Measurements from ENCODE around the gene SNRPB2.

The SNRPB2 gene

DNA sequence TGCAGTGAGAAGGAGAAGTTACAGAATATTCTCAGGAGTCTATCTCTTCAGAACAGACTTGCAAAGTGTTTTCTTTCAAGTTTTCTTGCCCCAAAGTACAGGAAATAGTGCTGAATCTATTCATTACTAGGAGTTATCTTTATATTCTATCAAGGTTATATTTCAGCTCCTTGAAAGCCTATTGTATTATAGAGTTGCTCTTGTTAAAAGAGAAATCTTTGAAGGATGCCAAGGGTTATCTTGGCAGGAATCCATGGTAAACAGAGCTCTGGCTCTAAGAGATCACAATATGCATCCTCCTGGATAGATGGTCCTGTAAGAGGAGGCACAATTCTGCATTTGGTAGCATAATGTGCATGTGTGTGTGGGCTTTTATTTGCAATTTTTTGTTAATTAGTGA, 21.2 kb upstream of the SNRPB2 start:
- Histone ChIP-seq H3F3A (ENCODE audit: low read depth) (peaks cover 4% of the 10 kb centered on the region), H4K20me1 (ENCODE audit: insufficient read depth, low read length, poor library complexity, severe bottlenecking) (no peaks in the 10 kb centered on the region), H3K79me2 (ENCODE audit: insufficient read depth, low read length) (no peaks in the 10 kb centered on the region), H3K9me2 (replicated peaks; ENCODE audit: low read depth, low read length) (no peaks in the 10 kb centered on the region), H2AFZ (ENCODE audit: low read length) (no peak overlapping the region), H3K4me3 (ENCODE audit: low read length, poor library complexity, severe bottlenecking) (no peak overlapping the region), H3K9me3 (ENCODE audit: insufficient read depth, low read depth, low read length) (peaks cover 5% of the 10 kb centered on the region; the same call in 1 of the 2 replicates), H3K4me1 (ENCODE audit: insufficient read depth, low read length, poor library complexity, severe bottlenecking) (peaks cover 21% of the 10 kb centered on the region), H3K4me2 (ENCODE audit: low read depth, low read length, poor library complexity, severe bottlenecking) (peak overlapping the region; percentile 47), H3K27me3 (ENCODE audit: insufficient read depth, low read length, poor library complexity, severe bottlenecking) (peaks cover 33% of the 10 kb centered on the region), H3K9ac (ENCODE audit: low read depth, low read length, poor library complexity, severe bottlenecking) (no peak overlapping the region), H3K36me3 (ENCODE audit: insufficient read depth, low read length) (no peaks in the 10 kb centered on the region)
- TF ChIP-seq EZH2phosphoT487 (IDR thresholded peaks at IDR 0.05; ENCODE audit: borderline replicate concordance), result no peak
- TF ChIP-seq, protein P1, sequence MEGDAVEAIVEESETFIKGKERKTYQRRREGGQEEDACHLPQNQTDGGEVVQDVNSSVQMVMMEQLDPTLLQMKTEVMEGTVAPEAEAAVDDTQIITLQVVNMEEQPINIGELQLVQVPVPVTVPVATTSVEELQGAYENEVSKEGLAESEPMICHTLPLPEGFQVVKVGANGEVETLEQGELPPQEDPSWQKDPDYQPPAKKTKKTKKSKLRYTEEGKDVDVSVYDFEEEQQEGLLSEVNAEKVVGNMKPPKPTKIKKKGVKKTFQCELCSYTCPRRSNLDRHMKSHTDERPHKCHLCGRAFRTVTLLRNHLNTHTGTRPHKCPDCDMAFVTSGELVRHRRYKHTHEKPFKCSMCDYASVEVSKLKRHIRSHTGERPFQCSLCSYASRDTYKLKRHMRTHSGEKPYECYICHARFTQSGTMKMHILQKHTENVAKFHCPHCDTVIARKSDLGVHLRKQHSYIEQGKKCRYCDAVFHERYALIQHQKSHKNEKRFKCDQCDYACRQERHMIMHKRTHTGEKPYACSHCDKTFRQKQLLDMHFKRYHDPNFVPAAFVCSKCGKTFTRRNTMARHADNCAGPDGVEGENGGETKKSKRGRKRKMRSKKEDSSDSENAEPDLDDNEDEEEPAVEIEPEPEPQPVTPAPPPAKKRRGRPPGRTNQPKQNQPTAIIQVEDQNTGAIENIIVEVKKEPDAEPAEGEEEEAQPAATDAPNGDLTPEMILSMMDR (conservative IDR thresholded peaks at IDR 0.05; ENCODE audit: low read length), result no peak

DNA sequence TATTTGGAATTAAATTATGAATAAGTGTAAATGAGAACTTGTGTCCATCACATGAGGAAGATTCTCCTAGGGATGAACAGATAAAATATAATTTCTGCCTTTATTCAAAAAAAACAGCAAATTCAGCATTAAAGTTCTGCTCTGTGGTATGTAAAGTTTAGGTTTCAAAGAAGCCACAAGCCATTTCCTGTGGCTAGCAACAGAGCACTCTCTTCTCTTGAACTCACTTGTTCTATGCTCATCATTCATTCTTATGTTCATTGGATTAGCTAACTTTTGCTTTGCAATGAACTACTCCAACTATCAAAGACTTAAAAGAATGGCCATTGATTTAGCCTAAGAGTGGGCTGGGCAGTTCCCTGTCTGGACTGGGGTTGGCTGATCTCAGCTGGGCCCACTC, 20.8 kb upstream of the SNRPB2 start:
- Histone ChIP-seq H4K20me1 (ENCODE audit: insufficient read depth, low read length, poor library complexity, severe bottlenecking) (no peaks in the 10 kb centered on the region), H3K4me3 (ENCODE audit: low read length, poor library complexity, severe bottlenecking) (no peak overlapping the region), H2AFZ (ENCODE audit: low read length) (no peak overlapping the region), H3K9ac (ENCODE audit: low read depth, low read length, poor library complexity, severe bottlenecking) (no peak overlapping the region), H3K9me3 (ENCODE audit: insufficient read depth, low read depth, low read length) (peaks cover 5% of the 10 kb centered on the region; the same call in 1 of the 2 replicates), H3K4me1 (ENCODE audit: insufficient read depth, low read length, poor library complexity, severe bottlenecking) (peaks cover 21% of the 10 kb centered on the region), H3K79me2 (ENCODE audit: insufficient read depth, low read length) (no peaks in the 10 kb centered on the region), H3K9me2 (replicated peaks; ENCODE audit: low read depth, low read length) (no peaks in the 10 kb centered on the region), H3K4me2 (ENCODE audit: low read depth, low read length, poor library complexity, severe bottlenecking) (peak overlapping the region; percentile 47), H3K36me3 (ENCODE audit: insufficient read depth, low read length) (no peaks in the 10 kb centered on the region), H3F3A (ENCODE audit: low read depth) (peaks cover 4% of the 10 kb centered on the region), H3K27me3 (ENCODE audit: insufficient read depth, low read length, poor library complexity, severe bottlenecking) (peaks cover 37% of the 10 kb centered on the region)
- TF ChIP-seq, protein P1 (conservative IDR thresholded peaks at IDR 0.05; ENCODE audit: low read length), result no peak
- TF ChIP-seq EZH2phosphoT487 (IDR thresholded peaks at IDR 0.05; ENCODE audit: borderline replicate concordance), result no peak

DNA sequence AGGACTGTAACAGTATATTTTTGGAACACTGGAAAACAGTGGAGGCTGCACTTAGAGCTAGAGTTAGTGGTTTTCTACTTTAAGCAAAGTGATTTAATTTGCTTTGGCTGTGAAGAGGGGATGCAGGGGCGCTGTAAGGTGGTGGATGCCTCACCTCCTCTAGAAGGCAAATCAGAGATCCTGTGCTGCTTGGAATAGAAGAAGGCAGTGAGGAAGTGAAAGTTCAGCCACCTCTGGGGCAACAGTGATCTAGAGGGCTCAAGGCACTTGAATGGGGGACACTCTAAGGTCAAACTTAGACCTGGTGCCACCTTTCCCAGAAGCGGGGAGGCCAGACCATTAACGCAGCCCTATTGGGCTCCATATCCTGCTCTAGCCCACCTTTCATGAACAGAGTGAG, 19.0 kb upstream of the SNRPB2 start:
- Histone ChIP-seq H3K27me3 (ENCODE audit: insufficient read depth, low read length, poor library complexity, severe bottlenecking) (peaks cover 54% of the 10 kb centered on the region), H3K36me3 (ENCODE audit: insufficient read depth, low read length) (no peaks in the 10 kb centered on the region), H2AFZ (ENCODE audit: low read length) (no peak overlapping the region), H4K20me1 (ENCODE audit: insufficient read depth, low read length, poor library complexity, severe bottlenecking) (no peaks in the 10 kb centered on the region), H3K9me2 (replicated peaks; ENCODE audit: low read depth, low read length) (no peaks in the 10 kb centered on the region), H3K9ac (ENCODE audit: low read depth, low read length, poor library complexity, severe bottlenecking) (no peak overlapping the region), H3K9me3 (ENCODE audit: insufficient read depth, low read depth, low read length) (peaks cover 5% of the 10 kb centered on the region; the same call in 1 of the 2 replicates), H3K79me2 (ENCODE audit: insufficient read depth, low read length) (no peaks in the 10 kb centered on the region), H3K4me1 (ENCODE audit: insufficient read depth, low read length, poor library complexity, severe bottlenecking) (peaks cover 21% of the 10 kb centered on the region), H3F3A (ENCODE audit: low read depth) (peaks cover 4% of the 10 kb centered on the region), H3K4me2 (ENCODE audit: low read depth, low read length, poor library complexity, severe bottlenecking) (no peak overlapping the region), H3K4me3 (ENCODE audit: low read length, poor library complexity, severe bottlenecking) (no peak overlapping the region)
- TF ChIP-seq EZH2phosphoT487 (IDR thresholded peaks at IDR 0.05; ENCODE audit: borderline replicate concordance), result no peak

DNA sequence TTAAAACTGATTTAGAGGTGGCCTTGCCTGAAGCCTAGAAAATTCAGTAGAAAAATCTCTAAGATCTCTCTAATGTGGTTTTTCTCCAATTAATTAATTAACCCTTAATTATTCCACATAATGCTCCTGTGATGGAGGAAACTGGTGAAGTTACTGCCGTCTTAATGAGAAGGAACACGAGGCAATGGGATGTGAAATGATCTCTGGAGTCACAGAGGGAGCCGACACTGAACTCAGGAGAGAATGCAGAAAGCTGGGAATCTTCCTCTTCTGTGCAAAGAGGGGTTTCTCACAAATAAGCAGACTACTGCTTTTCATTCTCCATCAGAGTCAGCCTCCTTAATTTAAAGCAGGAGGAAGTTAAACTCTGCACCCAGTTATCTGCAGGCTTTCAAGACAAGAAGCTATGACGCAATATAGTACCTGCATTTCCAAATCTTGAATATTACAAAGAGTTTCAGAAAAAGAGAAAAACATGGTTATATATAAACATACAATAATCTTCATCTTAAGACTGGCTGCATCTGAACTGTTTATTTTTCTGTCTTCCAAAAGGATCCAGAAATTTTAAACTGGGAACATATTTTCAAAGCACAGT, 18.1 kb upstream of the SNRPB2 start:
- peaks cover 21% of the 10 kb centered on the region for H3K4me1 ChIP-seq (ENCODE audit: insufficient read depth, low read length, poor library complexity, severe bottlenecking)
- H3K27me3 ChIP-seq (ENCODE audit: insufficient read depth, low read length, poor library complexity, severe bottlenecking), result peaks cover 64% of the 10 kb centered on the region
- no peak overlapping the region for H3K4me3 ChIP-seq (ENCODE audit: low read length, poor library complexity, severe bottlenecking)
- no peaks in the 10 kb centered on the region for H3K79me2 ChIP-seq (ENCODE audit: insufficient read depth, low read length)
- no peaks in the 10 kb centered on the region for H3K9me3 ChIP-seq (ENCODE audit: insufficient read depth, low read depth, low read length)
- H3K36me3 ChIP-seq (ENCODE audit: insufficient read depth, low read length), result no peaks in the 10 kb centered on the region
- no peaks in the 10 kb centered on the region for H3K9me2 ChIP-seq (replicated peaks; ENCODE audit: low read depth, low read length)
- no peak overlapping the region for H2AFZ ChIP-seq (ENCODE audit: low read length)
- no peaks in the 10 kb centered on the region for H4K20me1 ChIP-seq (ENCODE audit: insufficient read depth, low read length, poor library complexity, severe bottlenecking)
- H3K9ac ChIP-seq (ENCODE audit: low read depth, low read length, poor library complexity, severe bottlenecking), result no peak overlapping the region
- no peak for TF ChIP-seq EZH2phosphoT487 (IDR thresholded peaks at IDR 0.05; ENCODE audit: borderline replicate concordance)
- TF ChIP-seq, protein P1 (conservative IDR thresholded peaks at IDR 0.05; ENCODE audit: low read length), result no peak
- no peak overlapping the region for H3K4me2 ChIP-seq (ENCODE audit: low read depth, low read length, poor library complexity, severe bottlenecking)
- peaks cover 4% of the 10 kb centered on the region for H3F3A ChIP-seq (ENCODE audit: low read depth)
